ENCODE results near the gene METTL22. TPM values are rescaled to one million over a fixed set of nuclear protein-coding genes. Genes with fewer than 3 reads are reported as not detected.

The METTL22 gene
- total and polyA plus RNA-seq, 4 donors, result 6.5 to 17.9 (median 14.4) TPM

- no peak for TF ChIP-seq REST (IDR thresholded peaks at IDR 0.05)
Observed at GRCh38 chr16:8607214-8607613, 14.3 kb upstream of the METTL22 start (continued).

GRCh38 chr16:8611122-8611521 is 10.4 kb upstream of the METTL22 start:
- Histone ChIP-seq H3K27me3 (ENCODE audit: control insufficient read depth in 4 of 4, insufficient read depth in 4 of 4, low read length in 3 of 4) (peaks cover 0 to 3% (median 1%) of the 10 kb centered on the region in 4 donors), H3K4me3 (ENCODE audit: low read depth in 1 of 3, low read length in 3 of 3) (no peak overlapping the region), H3K27ac (ENCODE audit: low read depth in 1 of 2, low read length in 2 of 2) (no peak overlapping the region), H3K9ac (ENCODE audit: low read depth in 1 of 2, low read length in 2 of 2) (no peak overlapping the region), H3K9me3 (ENCODE audit: control insufficient read depth in 4 of 4, low read length in 3 of 4) (no peaks in the 10 kb centered on the region), H3K36me3 (ENCODE audit: control insufficient read depth in 4 of 4, insufficient read depth in 3 of 4, low read depth in 1 of 4, low read length in 3 of 4) (no peaks in the 10 kb centered on the region), H3K4me1 (ENCODE audit: control insufficient read depth in 4 of 4, insufficient read depth in 4 of 4, low read length in 3 of 4) (no peaks in the 10 kb centered on the region)
- 72% methylated on average over 4 of the region's 4 CpGs for WGBS
- no peak for TF ChIP-seq MAX (IDR thresholded peaks at IDR 0.05)
- TF ChIP-seq HNF4G (IDR thresholded peaks at IDR 0.05), result no peak
- TF ChIP-seq ATF3 (IDR thresholded peaks at IDR 0.05), result no peak
- TF ChIP-seq NR2F2 (IDR thresholded peaks at IDR 0.05), result no peak
- no peak for TF ChIP-seq GABPA (IDR thresholded peaks at IDR 0.05 in 1 of 2, conservative IDR thresholded peaks at IDR 0.05 in 1 of 2)
- TF ChIP-seq RXRA (IDR thresholded peaks at IDR 0.05), result no peak
- no peak for TF ChIP-seq TAF1 (conservative IDR thresholded peaks at IDR 0.05)
- no peak for TF ChIP-seq YY1 (IDR thresholded peaks at IDR 0.05)
- no peak for TF ChIP-seq SP1 (IDR thresholded peaks at IDR 0.05)
- no peak for TF ChIP-seq HNF4A (conservative IDR thresholded peaks at IDR 0.05)
- DNase-seq (ENCODE audit: low spot score), result no peak

GRCh38 chr16:8611886-8612600 is 9.5 kb upstream of the METTL22 start:
- Histone ChIP-seq H3K9ac (ENCODE audit: low read depth in 1 of 2, low read length in 2 of 2) (no peak overlapping the region), H3K27me3 (ENCODE audit: control insufficient read depth in 4 of 4, insufficient read depth in 4 of 4, low read length in 3 of 4) (peaks cover 0 to 3% (median 1%) of the 10 kb centered on the region in 4 donors), H3K4me3 (ENCODE audit: low read depth in 1 of 3, low read length in 3 of 3) (no peak overlapping the region), H3K36me3 (ENCODE audit: control insufficient read depth in 4 of 4, insufficient read depth in 3 of 4, low read depth in 1 of 4, low read length in 3 of 4) (no peaks in the 10 kb centered on the region), H3K27ac (ENCODE audit: low read depth in 1 of 2, low read length in 2 of 2) (no peak overlapping the region), H3K4me1 (ENCODE audit: control insufficient read depth in 4 of 4, insufficient read depth in 4 of 4, low read length in 3 of 4) (no peaks in the 10 kb centered on the region), H3K9me3 (ENCODE audit: control insufficient read depth in 4 of 4, low read length in 3 of 4) (no peaks in the 10 kb centered on the region)
- 86% methylated on average over 1 of the region's 1 CpG for WGBS
- TF ChIP-seq HNF4G (IDR thresholded peaks at IDR 0.05) (no peak), ZBTB33 (IDR thresholded peaks at IDR 0.05) (no peak), GABPA (IDR thresholded peaks at IDR 0.05 in 1 of 2, conservative IDR thresholded peaks at IDR 0.05 in 1 of 2) (no peak), REST (IDR thresholded peaks at IDR 0.05) (no peak), HNF4A (conservative IDR thresholded peaks at IDR 0.05) (no peak), RXRA (IDR thresholded peaks at IDR 0.05) (no peak), JUND (IDR thresholded peaks at IDR 0.05) (no peak), NR2F2 (IDR thresholded peaks at IDR 0.05) (no peak)
- DNase-seq (ENCODE audit: low spot score), result no peak

Data from liver (tissue), 9 donors.